K562 (cell line): ENCODE results near the gene ART1. TPM values are rescaled to one million over a fixed set of nuclear protein-coding genes. Genes with fewer than 3 reads are reported as not detected.

Experiments used
- ARHGAP35 ChIP-seq: fragments of 450-650 bp; IDR thresholded peaks from 2 replicates; pipeline ENCODE4 v1.6.1; 2018; ENCODE audit not compliant: partially characterized antibody
- ARID2 ChIP-seq: fragments of 450-650 bp; IDR thresholded peaks from 2 replicates; pipeline ENCODE4 v1.6.1; 2017; ENCODE audit warnings: antibody characterized with exemption, mild to moderate bottlenecking
- ARID4B ChIP-seq: sonication (generic); formaldehyde crosslinking; IDR thresholded peaks from 2 replicates; pipeline ENCODE4 v1.8.0; 2022; ENCODE audit warnings: mild to moderate bottlenecking, missing genetic modification reagents
- E4F1 ChIP-seq: fragments of 250-450 bp; sonication (Bioruptor Pico); IDR thresholded peaks from 2 replicates; pipeline ENCODE4 v1.5.0; 2021; ENCODE audit warnings: mild to moderate bottlenecking, borderline replicate concordance
- GMEB1 ChIP-seq: fragments of 250-450 bp; sonication (Bioruptor Pico); IDR thresholded peaks from 2 replicates; pipeline ENCODE4 v1.4.0; 2020; ENCODE audit warnings: mild to moderate bottlenecking
- NR0B1 ChIP-seq: fragments of 450-650 bp; IDR thresholded peaks from one replicate; pipeline ENCODE4 v1.6.1; 2018; ENCODE audit warnings: mild to moderate bottlenecking, moderate library complexity; ENCODE audit not compliant: partially characterized antibody
- PATZ1 ChIP-seq: fragments of 250-450 bp; sonication (Bioruptor Pico); IDR thresholded peaks from 2 replicates; pipeline ENCODE4 v1.5.0; 2020; ENCODE audit warnings: mild to moderate bottlenecking, borderline replicate concordance
- PHB2 ChIP-seq: fragments of 450-650 bp; IDR thresholded peaks from 2 replicates; pipeline ENCODE4 v1.6.1; 2017; ENCODE audit warnings: low read depth
- POLR2B ChIP-seq: fragments of 450-650 bp; IDR thresholded peaks from 2 replicates; pipeline ENCODE4 v1.6.1; 2018; ENCODE audit warnings: low read depth; ENCODE audit not compliant: partially characterized antibody
- RBBP5 ChIP-seq: fragments of 200-600 bp; sonication (generic); IDR thresholded peaks from 2 replicates; pipeline ENCODE4 v1.6.1; 2012; ENCODE audit warnings: borderline replicate concordance, mild to moderate bottlenecking, low read length, control low read depth, inconsistent platforms; ENCODE audit not compliant: insufficient read depth, poor library complexity, severe bottlenecking
- YBX1 ChIP-seq: fragments of 450-650 bp; IDR thresholded peaks from 2 replicates; pipeline ENCODE4 v1.7.1; 2016; ENCODE audit warnings: mild to moderate bottlenecking
- ZKSCAN8 ChIP-seq: fragments of 200-800 bp; sonication (Bioruptor generic); IDR thresholded peaks from 2 replicates; pipeline ENCODE4 v1.6.1; 2016; ENCODE audit warnings: missing genetic modification characterization, missing compliant biosample characterization
- ZNF717 ChIP-seq: fragments of 250-450 bp; sonication (Bioruptor Pico); IDR thresholded peaks from 2 replicates; pipeline ENCODE4 v1.5.0; 2021
- polyA plus RNA-seq, 8 experiments: library from polyadenylated mRNA; depleted of rRNA in 4 of 8; stranded (reverse) in 5 of 8; unstranded in 3 of 8; fragments of >200 nt; fragmentation: Nextera tagmentation in 2 of 8; fragmentation: Illumina TruSeq in 1 of 8; extraction: Ambion mirVana in 2 of 8; extraction: Trizol in 1 of 8; gene quantifications; 2 replicates each; pipeline versions ENCODE4 v1.2.1 to v1.2.3, GENCODE V29; 2011 to 2014; ENCODE audit warnings: inconsistent platforms in 1 of 8, missing spikeins in 1 of 8
- total RNA-seq, 7 experiments: library from RNA; depleted of rRNA in 6 of 7; stranded (reverse); fragments of >200 nt in 6 of 7; fragmentation: Illumina TruSeq in 2 of 7; extraction: Trizol in 2 of 7; gene quantifications; 2 replicates each; pipeline versions ENCODE4 v1.2.1 to v1.2.3, GENCODE V29; 2011 to 2021; ENCODE audit warnings: low replicate concordance in 1 of 7

Gene ART1
- total and polyA plus RNA-seq, 9 of the 15 experiments (the other 6 are each of a cell fraction or from before 2014, with no cell fraction given) = not detected

GRCh38 chr11:3642071-3642951, 2.6 kb upstream of the ART1 start (continued):
- TF ChIP-seq E4F1 (CRISPR knock-in tag) = no peak
- TF ChIP-seq GMEB1 (CRISPR knock-in tag) = no peak
- no peak for TF ChIP-seq NR0B1
- TF ChIP-seq ARID2 = no peak
- no peak for TF ChIP-seq PHB2
- no peak for TF ChIP-seq YBX1
- TF ChIP-seq ARHGAP35 = no peak
- no peak for TF ChIP-seq RBBP5
- TF ChIP-seq ZKSCAN8 = no peak
- no peak for TF ChIP-seq ZNF717 (CRISPR knock-in tag)
- no peak for TF ChIP-seq ARID4B (CRISPR knock-in tag)
- no peak for TF ChIP-seq PATZ1 (CRISPR knock-in tag)
- TF ChIP-seq POLR2B = peak; percentile 62
